B cell (primary cell): Measurements from ENCODE around the gene KCNJ14.

Experiments used
- EZH2 ChIP-seq: IDR thresholded peaks from 2 replicates; pipeline ENCODE4 v1.6.1; 2012; ENCODE audit warnings: borderline replicate concordance, low read depth, mild to moderate bottlenecking, moderate library complexity, low read length; ENCODE audit not compliant: insufficient read depth, poor library complexity, severe bottlenecking
- TF ChIP-seq, protein P1 (sequence below): fragments of 200-600 bp; IDR thresholded peaks from one replicate; pipeline ENCODE4 v1.8.0; 2022; ENCODE audit warnings: antibody characterized with exemption, mild to moderate bottlenecking

DNA sequence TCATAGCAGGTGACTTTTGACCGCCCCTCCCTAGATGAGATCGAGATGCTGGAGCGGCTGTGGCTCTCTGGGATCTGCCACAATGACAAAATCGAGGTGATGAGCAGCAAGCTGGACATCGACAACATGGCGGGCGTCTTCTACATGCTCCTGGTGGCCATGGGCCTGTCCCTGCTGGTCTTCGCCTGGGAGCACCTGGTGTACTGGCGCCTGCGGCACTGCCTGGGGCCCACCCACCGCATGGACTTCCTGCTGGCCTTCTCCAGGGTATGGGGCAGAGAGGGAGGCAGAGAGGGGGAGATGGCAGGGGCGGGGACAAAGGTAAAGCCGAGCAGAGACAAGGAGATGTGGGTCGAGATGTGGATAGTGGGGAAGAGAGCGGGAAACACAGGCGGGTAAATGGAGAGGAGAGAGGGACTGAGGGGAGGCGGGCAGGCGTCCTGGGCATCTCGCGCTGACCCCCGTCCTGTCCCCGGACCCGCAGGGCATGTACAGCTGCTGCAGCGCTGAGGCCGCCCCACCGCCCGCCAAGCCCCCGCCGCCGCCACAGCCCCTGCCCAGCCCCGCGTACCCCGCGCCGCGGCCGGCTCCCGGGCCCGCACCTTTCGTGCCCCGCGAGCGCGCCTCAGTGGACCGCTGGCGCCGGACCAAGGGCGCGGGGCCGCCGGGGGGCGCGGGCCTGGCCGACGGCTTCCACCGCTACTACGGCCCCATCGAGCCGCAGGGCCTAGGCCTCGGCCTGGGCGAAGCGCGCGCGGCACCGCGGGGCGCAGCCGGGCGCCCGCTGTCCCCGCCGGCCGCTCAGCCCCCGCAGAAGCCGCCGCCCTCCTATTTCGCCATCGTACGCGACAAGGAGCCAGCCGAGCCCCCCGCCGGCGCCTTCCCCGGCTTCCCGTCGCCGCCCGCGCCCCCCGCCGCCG lies 13.0 kb upstream of the KCNJ14 start:
- TF ChIP-seq, protein P1, sequence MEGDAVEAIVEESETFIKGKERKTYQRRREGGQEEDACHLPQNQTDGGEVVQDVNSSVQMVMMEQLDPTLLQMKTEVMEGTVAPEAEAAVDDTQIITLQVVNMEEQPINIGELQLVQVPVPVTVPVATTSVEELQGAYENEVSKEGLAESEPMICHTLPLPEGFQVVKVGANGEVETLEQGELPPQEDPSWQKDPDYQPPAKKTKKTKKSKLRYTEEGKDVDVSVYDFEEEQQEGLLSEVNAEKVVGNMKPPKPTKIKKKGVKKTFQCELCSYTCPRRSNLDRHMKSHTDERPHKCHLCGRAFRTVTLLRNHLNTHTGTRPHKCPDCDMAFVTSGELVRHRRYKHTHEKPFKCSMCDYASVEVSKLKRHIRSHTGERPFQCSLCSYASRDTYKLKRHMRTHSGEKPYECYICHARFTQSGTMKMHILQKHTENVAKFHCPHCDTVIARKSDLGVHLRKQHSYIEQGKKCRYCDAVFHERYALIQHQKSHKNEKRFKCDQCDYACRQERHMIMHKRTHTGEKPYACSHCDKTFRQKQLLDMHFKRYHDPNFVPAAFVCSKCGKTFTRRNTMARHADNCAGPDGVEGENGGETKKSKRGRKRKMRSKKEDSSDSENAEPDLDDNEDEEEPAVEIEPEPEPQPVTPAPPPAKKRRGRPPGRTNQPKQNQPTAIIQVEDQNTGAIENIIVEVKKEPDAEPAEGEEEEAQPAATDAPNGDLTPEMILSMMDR, result no peak
- TF ChIP-seq EZH2, result no peak
